ENCODE results near the gene FOXF1.

FOXF1 gene

GRCh38 chr16:86502856-86503748, 7.2 kb upstream of the FOXF1 start:
- H3K27ac ChIP-seq = no peak overlapping the region
- no peak for DNase-seq (ENCODE audit: low read depth, low spot score)

- H3K27ac ChIP-seq = no peak overlapping the region
- no peak for DNase-seq (ENCODE audit: low read depth, low spot score)
Observed at GRCh38 chr16:86503830-86504229, 6.5 kb upstream of the FOXF1 start.

GRCh38 chr16:86504315-86505184, 5.8 kb upstream of the FOXF1 start:
- no peak overlapping the region for H3K27ac ChIP-seq
- no peak for DNase-seq (ENCODE audit: low read depth, low spot score)

GRCh38 chr16:86505185-86505898, 5.0 kb upstream of the FOXF1 start:
- no peak overlapping the region for H3K27ac ChIP-seq
- no peak for DNase-seq (ENCODE audit: low read depth, low spot score)

- no peak overlapping the region for H3K27ac ChIP-seq
- no peak for DNase-seq (ENCODE audit: low read depth, low spot score)
Observed at GRCh38 chr16:86505899-86506864, 4.1 kb upstream of the FOXF1 start.

- DNase-seq (ENCODE audit: low read depth, low spot score) = no peak
- H3K27ac ChIP-seq = no peak overlapping the region
Observed at GRCh38 chr16:86507173-86508027, 2.9 kb upstream of the FOXF1 start.

- no peak overlapping the region for H3K27ac ChIP-seq
- DNase-seq (ENCODE audit: low read depth, low spot score) = no peak
Observed at GRCh38 chr16:86508028-86508946, 2.0 kb upstream of the FOXF1 start.

- no peak for DNase-seq (ENCODE audit: low read depth, low spot score)
- no peak overlapping the region for H3K27ac ChIP-seq
Observed at GRCh38 chr16:86508947-86509758, 1.2 kb upstream of the FOXF1 start.

- no peak overlapping the region for H3K27ac ChIP-seq
- DNase-seq (ENCODE audit: low read depth, low spot score) = no peak
Observed at GRCh38 chr16:86509759-86510464, 415 bp upstream of the FOXF1 start.

GRCh38 chr16:86511317-86512161, 1.2 kb downstream of the FOXF1 start:
- DNase-seq (ENCODE audit: low read depth, low spot score) = no peak
- no peak overlapping the region for H3K27ac ChIP-seq

GRCh38 chr16:86512301-86512859, 2.1 kb downstream of the FOXF1 start:
- no peak for DNase-seq (ENCODE audit: low read depth, low spot score)
- no peak overlapping the region for H3K27ac ChIP-seq

- no peak for DNase-seq (ENCODE audit: low read depth, low spot score)
- H3K27ac ChIP-seq = no peak overlapping the region
Observed at GRCh38 chr16:86512860-86513470, 2.6 kb downstream of the FOXF1 start.

GRCh38 chr16:86513471-86514277, 3.3 kb downstream of the FOXF1 start:
- DNase-seq (ENCODE audit: low read depth, low spot score) = no peak
- no peak overlapping the region for H3K27ac ChIP-seq

Data from epithelial cell of prostate (primary cell).